H1 (cell line): Measurements from ENCODE around the gene PLEKHN1. TPM values are rescaled to one million over a fixed set of nuclear protein-coding genes. Genes with fewer than 3 reads are reported as not detected.

ENCODE experiments used
- ASH2L ChIP-seq: fragments of 200-600, 300-600 bp; sonication (generic); IDR thresholded peaks from one replicate; pipeline ENCODE4 v1.7.1; 2017; ENCODE audit warnings: low read length
- CBX8 ChIP-seq: fragments of 300-800, 300-1000 bp; sonication (generic); IDR thresholded peaks from 2 replicates; pipeline ENCODE4 v1.7.1; 2016; ENCODE audit warnings: low read depth, low read length, borderline replicate concordance
- CHD1 ChIP-seq: IDR thresholded peaks from 2 replicates; pipeline ENCODE4 v1.6.1; 2012; ENCODE audit warnings: low read depth, low read length, improper control_type of control experiment
- CHD2 ChIP-seq: IDR thresholded peaks from 2 replicates; pipeline ENCODE4 v1.6.1; 2012; ENCODE audit warnings: low read length, improper control_type of control experiment
- E2F6 ChIP-seq: IDR thresholded peaks from 2 replicates; pipeline ENCODE4 v1.6.1; 2012; ENCODE audit warnings: inconsistent platforms
- EGR1 ChIP-seq: IDR thresholded peaks from 2 replicates; pipeline ENCODE4 v1.6.1; 2011; ENCODE audit warnings: low read depth, low read length, borderline replicate concordance
- EP300 ChIP-seq, 2 experiments: IDR thresholded peaks; 1 replicate in 1 of 2; 2 replicates in 1 of 2; pipeline ENCODE4 v1.6.1; 2011 to 2012; ENCODE audit warnings: low read depth in 2 of 2, low read length in 2 of 2, mild to moderate bottlenecking in 2 of 2, borderline replicate concordance in 1 of 2, inconsistent platforms in 1 of 2, moderate library complexity in 1 of 2
- GTF2F1 ChIP-seq: IDR thresholded peaks from 2 replicates; pipeline ENCODE4 v1.6.1; 2012; ENCODE audit warnings: low read depth, low read length, improper control_type of control experiment, borderline replicate concordance
- JUND ChIP-seq: IDR thresholded peaks from 2 replicates; pipeline ENCODE4 v1.6.1; 2011; ENCODE audit warnings: mild to moderate bottlenecking, improper control_type of control experiment, low read length
- KDM1A ChIP-seq: fragments of 200-600, 300-600 bp; sonication (generic); IDR thresholded peaks from 2 replicates; pipeline ENCODE4 v1.7.1; 2016; ENCODE audit warnings: mild to moderate bottlenecking, low read length, borderline replicate concordance
- NANOG ChIP-seq: IDR thresholded peaks from 2 replicates; pipeline ENCODE4 v1.6.1; 2011; ENCODE audit warnings: low read length, low read depth, mild to moderate bottlenecking, inconsistent platforms; ENCODE audit not compliant: insufficient read depth, poor library complexity, severe bottlenecking
- POLR2A ChIP-seq, 2 experiments: IDR thresholded peaks; 1 replicate in 1 of 2; 2 replicates in 1 of 2; pipeline ENCODE4 v1.6.1; 2011; ENCODE audit warnings: low read depth in 2 of 2, low read length in 2 of 2, mild to moderate bottlenecking in 2 of 2; ENCODE audit errors: control extremely low read depth in 1 of 2
- POLR2AphosphoS5 ChIP-seq: IDR thresholded peaks from 2 replicates; pipeline ENCODE4 v1.6.1; 2011; ENCODE audit warnings: low read depth, low read length
- RXRA ChIP-seq: IDR thresholded peaks from 2 replicates; pipeline ENCODE4 v1.6.1; 2011; ENCODE audit warnings: low read depth, mild to moderate bottlenecking, low read length, moderate library complexity; ENCODE audit not compliant: insufficient read depth
- SAP30 ChIP-seq: fragments of 300-600 bp; sonication (generic); IDR thresholded peaks from 2 replicates; pipeline ENCODE4 v1.7.1; 2012; ENCODE audit warnings: low read length, moderate library complexity, mild to moderate bottlenecking, inconsistent platforms; ENCODE audit not compliant: insufficient read depth, insufficient replicate concordance
- SIRT6 ChIP-seq: IDR thresholded peaks from one replicate; pipeline ENCODE4 v1.7.1; 2012; ENCODE audit warnings: low read length, inconsistent platforms
- SUZ12 ChIP-seq: fragments of 200-600 bp; sonication (generic); IDR thresholded peaks from 2 replicates; pipeline ENCODE4 v1.6.1; 2012; ENCODE audit warnings: mild to moderate bottlenecking, inconsistent platforms, low read length, moderate library complexity, mixed read lengths
- polyA plus RNA-seq, 7 experiments: library from polyadenylated mRNA; depleted of rRNA in 3 of 7; stranded (reverse) in 5 of 7; unstranded in 2 of 7; fragments of >200 nt in 5 of 7; fragments of 200-250 nt in 2 of 7; gene quantifications; 1 replicate in 5 of 7; 2 replicates in 1 of 7; 4 replicates in 1 of 7; pipeline versions ENCODE4 v1.2.1 to v1.2.3, GENCODE V29; 2011 to 2013; ENCODE audit warnings: missing spikeins in 2 of 7, mixed read lengths in 2 of 7
- total RNA-seq: library from RNA; stranded (reverse); fragmentation: NEBNext Ultra II Directional; extraction: Animal tissue kit (Norgen Biotek cat#: 25700); gene quantifications from 2 replicates; pipeline ENCODE4 v1.2.1, GENCODE V29; 2021

The PLEKHN1 gene
- total and polyA plus RNA-seq, 2 of the 8 experiments (the other 6 are each of a cell fraction or from before 2014, with no cell fraction given) = 0.39 to 1.5 TPM

DNA sequence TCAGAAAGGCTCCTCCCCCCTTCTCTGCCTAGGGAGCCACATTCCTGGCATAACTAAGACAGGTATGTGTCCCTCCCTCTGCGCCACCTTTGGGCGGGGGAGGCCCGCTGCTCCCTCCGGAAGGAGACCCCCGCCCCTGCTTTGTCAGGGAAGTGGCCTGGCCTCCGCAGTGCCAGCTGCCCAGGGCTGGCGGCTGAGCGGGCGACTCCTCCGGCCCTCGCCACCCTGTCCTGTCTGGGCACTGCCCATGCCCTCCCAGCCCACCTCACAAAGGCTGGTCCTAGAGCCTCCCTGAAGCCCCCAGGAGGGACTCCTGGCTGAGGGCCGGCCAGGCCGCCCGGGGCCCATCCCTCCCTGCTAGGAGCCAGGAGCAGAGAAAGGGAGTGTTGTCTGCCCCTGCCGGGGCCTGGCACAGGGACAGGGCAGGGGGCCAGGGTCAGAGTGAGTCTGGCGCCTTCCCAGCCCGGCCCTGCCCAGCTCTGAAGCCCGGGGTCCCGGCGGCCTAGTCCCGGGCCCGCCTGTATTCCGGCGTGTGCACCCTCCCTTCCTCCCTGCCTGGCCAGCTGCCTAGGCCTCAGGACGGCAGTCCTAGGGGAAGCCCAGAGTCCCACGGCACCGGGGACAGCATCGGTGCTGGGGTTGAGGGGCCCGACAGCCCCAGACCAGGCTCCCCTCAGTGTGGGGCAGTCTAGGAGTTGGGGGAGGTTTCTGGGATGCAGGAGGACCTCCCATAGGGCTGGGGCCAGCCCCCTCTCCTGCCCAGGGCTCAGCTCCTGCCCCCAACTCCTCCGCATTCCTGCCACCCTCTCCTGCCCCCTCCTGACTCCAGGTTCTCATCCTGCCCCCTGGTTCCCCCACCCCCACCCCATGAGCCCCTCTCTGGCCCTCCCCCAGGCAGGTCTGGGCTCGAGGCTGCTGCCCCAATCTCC, 58.8 kb downstream of the PLEKHN1 start (continued):
- no peak for TF ChIP-seq ASH2L
- TF ChIP-seq NANOG = no peak
- peak; percentile 70; the same call in 1 of the 2 replicates for TF ChIP-seq EGR1
- no peak for TF ChIP-seq GTF2F1
- TF ChIP-seq CHD1 = no peak
- 0 out of 2 replicates have a peak, but pooled peaks have one; percentile 36 for TF ChIP-seq RXRA
- TF ChIP-seq KDM1A = no peak
- no peak for TF ChIP-seq SIRT6
- TF ChIP-seq POLR2A (IDR thresholded peaks at IDR 0.05; ENCODE audit: control extremely low read depth in 1 of 2, low read depth in 2 of 2, low read length in 2 of 2) = peak in 1 of 2 experiments; percentile 30; a peak in 1 of 3 replicates
- no peak for TF ChIP-seq SUZ12
- no peak for TF ChIP-seq SAP30
- no peak for TF ChIP-seq CBX8
- peak; percentile 32 to 87; a peak in 2 of 3 replicates for TF ChIP-seq EP300 (IDR thresholded peaks at IDR 0.05; ENCODE audit: borderline replicate concordance in 1 of 2, low read depth in 2 of 2, low read length in 2 of 2)
- TF ChIP-seq E2F6 = no peak
- TF ChIP-seq JUND = peak; percentile 55; the same call in 1 of the 2 replicates
- TF ChIP-seq CHD2 = no peak
- peak; percentile 60; the same call in 1 of the 2 replicates for TF ChIP-seq POLR2AphosphoS5
